Calu3 (cell line): ENCODE measurements around the gene PTOV1. TPM values are rescaled to one million over a fixed set of nuclear protein-coding genes. Genes with fewer than 3 reads are reported as not detected.
A peak's percentile ranks its signal among the peaks of the same experiment; 100 is the strongest.

Experiments used
- BruUV-seq: library from RNA; stranded (reverse); fragments of 400-500 nt; replicated peaks from 2 replicates; lab custom pipeline; 2021; lab: Mats Ljungman, UMichigan
- CTCF ChIA-PET: fragments of 300-600 bp; sonication (Branson Sonifier 250); formaldehyde crosslinking; loops from one replicate; lab custom pipeline; 2022; ENCODE audit warnings: antibody characterized with exemption; lab: Charles Lee
- DNase-seq: peaks from one replicate; pipeline ENCODE4 v3.0.0; 2022
- H3K27ac Mint-ChIP-seq: one replicate; pipeline ENCODE4 v1.8.0; 2022; ENCODE audit warnings: mixed read lengths; ENCODE audit not compliant: unreplicated experiment
- H3K27me3 Mint-ChIP-seq: one replicate; pipeline ENCODE4 v1.8.0; 2022; ENCODE audit warnings: mixed read lengths; ENCODE audit not compliant: unreplicated experiment
- H3K36me3 Mint-ChIP-seq: one replicate; pipeline ENCODE4 v1.8.0; 2022; ENCODE audit warnings: mild to moderate bottlenecking, moderate library complexity, mixed read lengths; ENCODE audit not compliant: insufficient read depth, unreplicated experiment
- H3K4me1 Mint-ChIP-seq: one replicate; pipeline ENCODE4 v1.8.0; 2022; ENCODE audit warnings: mild to moderate bottlenecking, low read depth, mixed read lengths; ENCODE audit not compliant: unreplicated experiment
- H3K4me3 Mint-ChIP-seq: one replicate; pipeline ENCODE4 v1.8.0; 2022; ENCODE audit warnings: mild to moderate bottlenecking, low read depth, moderate library complexity, mixed read lengths; ENCODE audit not compliant: unreplicated experiment
- H3K9me3 Mint-ChIP-seq: one replicate; pipeline ENCODE4 v1.8.0; 2022; ENCODE audit warnings: low read depth, mixed read lengths; ENCODE audit not compliant: unreplicated experiment
- CTCF ChIP-seq: fragments of 200-600 bp; IDR thresholded peaks from one replicate; pipeline ENCODE4 v1.8.0; 2022; ENCODE audit warnings: antibody characterized with exemption; ENCODE audit not compliant: unreplicated experiment
- intact Hi-C: fragments of 100-400 bp; cut with micrococcal nuclease; formaldehyde crosslinking; loops from one replicate; pipeline ENCODE4 v1.10.0; 2022; ENCODE audit not compliant: unreplicated experiment
- total RNA-seq: library from RNA; stranded (reverse); gene quantifications from 2 replicates; pipeline ENCODE4 v1.2.3, GENCODE V29; 2022

PTOV1 gene
- total RNA-seq, 1 experiment from 2014 or later, result 256 TPM

GRCh38 chr19:49840321-49840720 lies 10.6 kb upstream of the PTOV1 start:
- Mint-ChIP-seq H3K27me3 (no peaks in the 10 kb centered on the region), H3K4me3 (no peak overlapping the region), H3K27ac (peak overlapping the region; percentile 48), H3K9me3 (no peaks in the 10 kb centered on the region), H3K4me1 (no peaks in the 10 kb centered on the region), H3K36me3 (peaks cover 40% of the 10 kb centered on the region)
- TF ChIP-seq CTCF, result no peak
- no TSS peak for BruUV-seq
- DNase-seq, result no peak
- intact Hi-C loops, result no loop called here
- CTCF ChIA-PET, result no interaction called here

GRCh38 chr19:49840736-49841249 lies 10.2 kb upstream of the PTOV1 start:
- intact Hi-C loops, result no loop called here
- CTCF ChIA-PET, result no interaction called here
- H3K9me3 Mint-ChIP-seq, result no peaks in the 10 kb centered on the region
- no peak for DNase-seq
- no peaks in the 10 kb centered on the region for H3K4me1 Mint-ChIP-seq
- no TSS peak for BruUV-seq
- peak overlapping the region; percentile 48 for H3K27ac Mint-ChIP-seq
- TF ChIP-seq CTCF, result no peak
- H3K27me3 Mint-ChIP-seq, result no peaks in the 10 kb centered on the region
- H3K4me3 Mint-ChIP-seq, result no peak overlapping the region
- H3K36me3 Mint-ChIP-seq, result peaks cover 40% of the 10 kb centered on the region

DNA sequence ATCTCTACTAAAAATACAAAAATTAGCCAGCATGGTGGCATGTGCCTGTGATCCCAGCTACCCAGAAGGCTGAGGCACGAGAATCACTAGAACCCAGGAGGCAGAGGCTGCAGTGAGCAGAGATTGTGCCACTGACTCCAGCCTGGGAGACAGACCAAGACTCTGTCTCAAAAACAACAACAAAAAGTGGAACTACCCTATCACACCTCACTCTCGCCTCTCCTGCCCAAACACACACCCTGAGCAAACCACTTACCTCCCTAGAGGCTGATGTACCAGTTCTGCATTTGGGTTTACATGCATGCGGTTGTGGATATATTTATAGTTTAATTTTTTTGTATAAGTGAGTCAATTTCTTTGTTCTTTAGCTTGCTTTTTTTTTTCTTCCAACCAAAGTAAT lies 7.7 kb upstream of the PTOV1 start:
- no peak for TF ChIP-seq CTCF
- BruUV-seq, result no TSS peak
- intact Hi-C loops, result no loop called here
- CTCF ChIA-PET, result interaction anchor here (0.7 kb wide), 1 partner anchor 50 kb away, joined by 3 read pairs; no protein-coding TSS in a partner anchor
- no peaks in the 10 kb centered on the region for H3K27me3 Mint-ChIP-seq
- H3K27ac Mint-ChIP-seq, result no peak overlapping the region
- DNase-seq, result no peak
- peaks cover 22% of the 10 kb centered on the region for H3K36me3 Mint-ChIP-seq
- no peaks in the 10 kb centered on the region for H3K9me3 Mint-ChIP-seq
- peaks cover 6% of the 10 kb centered on the region for H3K4me1 Mint-ChIP-seq
- no peak overlapping the region for H3K4me3 Mint-ChIP-seq

DNA sequence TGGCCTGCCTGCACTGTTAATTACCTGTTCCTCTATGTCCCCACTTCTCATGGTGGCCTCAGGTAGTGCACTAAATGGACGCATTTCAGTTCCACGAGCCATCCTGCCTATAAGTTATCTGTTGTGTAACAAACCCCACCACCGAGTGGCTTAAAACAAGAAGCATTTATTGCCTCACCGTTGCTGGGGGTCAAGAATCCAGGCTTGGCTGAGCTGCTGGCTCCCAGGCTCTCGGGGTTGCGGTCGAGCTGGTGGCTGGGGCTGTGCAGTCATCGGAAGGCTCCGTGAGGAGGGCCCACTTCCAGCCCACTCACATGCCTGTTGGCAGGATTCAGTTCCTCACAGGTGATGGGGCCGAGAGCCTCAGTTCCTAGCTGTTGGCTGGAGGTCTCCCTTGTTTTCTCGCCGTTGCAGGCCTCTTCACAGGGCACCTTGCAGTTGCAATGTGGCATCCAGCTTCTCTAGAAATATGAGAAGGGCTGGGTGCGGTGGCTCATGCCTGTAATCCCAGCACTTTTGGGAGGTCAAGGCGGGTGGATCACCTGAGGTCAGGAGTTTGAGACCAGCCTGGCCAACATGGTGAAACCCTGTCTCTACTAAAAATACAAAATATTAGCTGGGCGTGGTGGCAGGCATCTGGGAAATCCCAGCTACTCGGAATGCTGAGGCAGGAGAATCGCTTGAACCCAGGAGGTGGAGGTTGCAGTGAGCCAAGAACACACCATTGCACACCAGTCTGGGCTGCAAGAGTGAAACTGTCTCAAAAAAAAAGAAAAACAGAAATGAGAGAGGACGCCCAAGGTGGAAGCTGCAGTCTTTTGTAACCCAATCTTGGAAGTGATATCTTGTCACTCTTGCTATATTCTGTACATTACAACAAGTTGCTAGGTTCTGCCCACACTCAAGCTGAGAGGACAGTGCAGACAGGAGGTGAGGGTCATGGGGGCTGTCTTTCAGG lies 6.5 kb upstream of the PTOV1 start:
- H3K36me3 Mint-ChIP-seq, result peaks cover 21% of the 10 kb centered on the region
- H3K27ac Mint-ChIP-seq, result no peak overlapping the region
- no peak for TF ChIP-seq CTCF
- no peak overlapping the region for H3K4me3 Mint-ChIP-seq
- no peak for DNase-seq
- intact Hi-C loops, result no loop called here
- CTCF ChIA-PET, result no interaction called here
- no peaks in the 10 kb centered on the region for H3K27me3 Mint-ChIP-seq
- no TSS peak for BruUV-seq
- H3K9me3 Mint-ChIP-seq, result peaks cover 5% of the 10 kb centered on the region
- peaks cover 17% of the 10 kb centered on the region for H3K4me1 Mint-ChIP-seq
